ENCODE data around the gene TUBB3. TPM values are rescaled to one million over a fixed set of nuclear protein-coding genes. Genes with fewer than 3 reads are reported as not detected.

TUBB3 gene
- total and polyA plus RNA-seq, 2 experiments from 2014 or later, result 4.6 to 7.5 TPM

- Histone ChIP-seq H3K27ac (no peak overlapping the region), H3K9me3 (ENCODE audit: low read depth) (no peaks in the 10 kb centered on the region), H3K4me3 (no peak overlapping the region), H3K4me1 (ENCODE audit: low read depth) (no peaks in the 10 kb centered on the region), H3K27me3 (no peaks in the 10 kb centered on the region), H3K36me3 (peaks cover 10% of the 10 kb centered on the region)
- peak; percentile 75 to 81 for DNase-seq (ENCODE audit: low read depth in 1 of 2, low spot score in 1 of 2)
- TF ChIP-seq CTCF (IDR thresholded peaks at IDR 0.05; ENCODE audit: low read depth, low read length), result peak; percentile 88
These were observed 13.1 kb upstream of the TUBB3 start for GRCh38 chr16:89909777-89910716.

- H3K9me3 ChIP-seq (ENCODE audit: low read depth), result no peaks in the 10 kb centered on the region
- H3K27ac ChIP-seq, result no peak overlapping the region
- no peak for TF ChIP-seq CTCF (IDR thresholded peaks at IDR 0.05; ENCODE audit: low read depth, low read length)
- H3K4me3 ChIP-seq, result no peak overlapping the region
- no peaks in the 10 kb centered on the region for H3K4me1 ChIP-seq (ENCODE audit: low read depth)
- H3K27me3 ChIP-seq, result no peaks in the 10 kb centered on the region
- peaks cover 10% of the 10 kb centered on the region for H3K36me3 ChIP-seq
- no peak for DNase-seq (ENCODE audit: low read depth in 1 of 2, low spot score in 1 of 2)
These were observed 12.3 kb upstream of the TUBB3 start for GRCh38 chr16:89910717-89911354.

DNA sequence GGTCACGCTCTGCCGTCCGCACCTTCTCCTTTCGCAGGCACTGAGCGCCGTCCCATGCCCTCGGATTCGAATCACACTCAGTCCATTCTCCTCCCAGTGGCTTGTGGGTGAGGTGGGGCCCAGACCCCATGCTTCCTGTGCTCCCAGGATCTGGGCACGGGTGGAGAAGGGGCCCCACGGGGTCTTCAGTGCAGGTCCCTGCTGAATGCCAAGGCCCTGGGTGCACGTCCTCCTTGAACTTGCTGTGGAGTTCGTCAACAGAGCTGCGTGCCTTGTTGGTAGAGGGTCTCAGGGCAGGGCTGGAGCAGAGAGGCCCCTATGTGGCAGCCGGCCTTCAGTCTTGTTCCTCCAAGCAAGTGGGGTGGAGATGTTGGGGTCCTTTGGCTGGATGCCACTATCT, 11.8 kb upstream of the TUBB3 start:
- H3K36me3 ChIP-seq, result peaks cover 10% of the 10 kb centered on the region
- no peaks in the 10 kb centered on the region for H3K4me1 ChIP-seq (ENCODE audit: low read depth)
- no peak for TF ChIP-seq CTCF (IDR thresholded peaks at IDR 0.05; ENCODE audit: low read depth, low read length)
- no peak overlapping the region for H3K4me3 ChIP-seq
- no peak for DNase-seq (ENCODE audit: low read depth in 1 of 2, low spot score in 1 of 2)
- no peaks in the 10 kb centered on the region for H3K9me3 ChIP-seq (ENCODE audit: low read depth)
- no peaks in the 10 kb centered on the region for H3K27me3 ChIP-seq
- no peak overlapping the region for H3K27ac ChIP-seq

DNA sequence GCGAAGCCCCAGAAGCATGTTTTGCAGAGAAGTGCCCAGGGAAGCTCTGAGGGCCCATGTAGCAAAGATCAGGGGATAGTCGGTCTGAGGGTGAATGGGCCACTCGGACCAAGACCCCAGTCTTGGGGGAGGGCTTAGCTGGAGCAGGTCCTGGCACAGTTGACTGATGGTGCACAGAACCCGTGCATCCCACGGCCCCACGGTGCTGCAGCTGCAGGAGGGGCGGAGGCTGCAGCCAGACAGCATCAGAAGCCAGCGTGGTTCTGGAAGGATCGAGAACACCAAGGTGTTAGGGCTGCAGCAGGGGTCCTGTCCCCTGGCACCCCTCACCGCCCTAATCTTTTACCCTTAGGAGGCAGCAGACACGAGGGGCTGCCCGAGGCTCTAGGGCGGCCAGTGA, 11.0 kb upstream of the TUBB3 start:
- Histone ChIP-seq H3K27me3 (no peaks in the 10 kb centered on the region), H3K27ac (no peak overlapping the region), H3K9me3 (ENCODE audit: low read depth) (no peaks in the 10 kb centered on the region), H3K4me1 (ENCODE audit: low read depth) (no peaks in the 10 kb centered on the region), H3K4me3 (no peak overlapping the region), H3K36me3 (peaks cover 5% of the 10 kb centered on the region)
- DNase-seq (ENCODE audit: low read depth in 1 of 2, low spot score in 1 of 2), result no peak
- TF ChIP-seq CTCF (IDR thresholded peaks at IDR 0.05; ENCODE audit: low read depth, low read length), result no peak

- Histone ChIP-seq H3K9me3 (ENCODE audit: low read depth) (no peaks in the 10 kb centered on the region), H3K4me3 (no peak overlapping the region), H3K36me3 (peaks cover 5% of the 10 kb centered on the region), H3K27ac (no peak overlapping the region), H3K27me3 (no peaks in the 10 kb centered on the region), H3K4me1 (ENCODE audit: low read depth) (no peaks in the 10 kb centered on the region)
- DNase-seq (ENCODE audit: low read depth in 1 of 2, low spot score in 1 of 2), result no peak
- no peak for TF ChIP-seq CTCF (IDR thresholded peaks at IDR 0.05; ENCODE audit: low read depth, low read length)
These were observed 10.5 kb upstream of the TUBB3 start for GRCh38 chr16:89912627-89913026.
